Measurements from ENCODE around the gene EFNA1.

The EFNA1 gene

GRCh38 chr1:155177918-155178281, 50.2 kb downstream of the EFNA1 start:
- Histone ChIP-seq H3K36me3 (ENCODE audit: insufficient read depth, low read length) (peaks cover 13% of the 10 kb centered on the region), H3K9me3 (ENCODE audit: low read length) (no peaks in the 10 kb centered on the region), H3K79me2 (ENCODE audit: insufficient read depth, low read length) (no peaks in the 10 kb centered on the region), H3K27ac (ENCODE audit: low read depth, low read length, poor library complexity, severe bottlenecking) (no peak overlapping the region), H3K4me1 (ENCODE audit: insufficient read depth, low read length, severe bottlenecking) (peaks cover 18% of the 10 kb centered on the region), H2AFZ (ENCODE audit: low read length) (no peak overlapping the region), H3K4me2 (ENCODE audit: low read length) (no peak overlapping the region), H3K27me3 (ENCODE audit: insufficient read depth, low read length) (no peaks in the 10 kb centered on the region), H3K9me2 (ENCODE audit: low read depth, low read length) (no peaks in the 10 kb centered on the region), H3K4me3 (ENCODE audit: low read depth, low read length, poor library complexity, severe bottlenecking) (no peak overlapping the region), H4K20me1 (ENCODE audit: insufficient read depth, low read length) (no peaks in the 10 kb centered on the region), H3F3A (ENCODE audit: insufficient read depth, low read length) (peaks cover 4% of the 10 kb centered on the region; the same call in 1 of the 2 replicates), H3K9ac (ENCODE audit: low read length) (no peak overlapping the region)
- TF ChIP-seq, protein P1, sequence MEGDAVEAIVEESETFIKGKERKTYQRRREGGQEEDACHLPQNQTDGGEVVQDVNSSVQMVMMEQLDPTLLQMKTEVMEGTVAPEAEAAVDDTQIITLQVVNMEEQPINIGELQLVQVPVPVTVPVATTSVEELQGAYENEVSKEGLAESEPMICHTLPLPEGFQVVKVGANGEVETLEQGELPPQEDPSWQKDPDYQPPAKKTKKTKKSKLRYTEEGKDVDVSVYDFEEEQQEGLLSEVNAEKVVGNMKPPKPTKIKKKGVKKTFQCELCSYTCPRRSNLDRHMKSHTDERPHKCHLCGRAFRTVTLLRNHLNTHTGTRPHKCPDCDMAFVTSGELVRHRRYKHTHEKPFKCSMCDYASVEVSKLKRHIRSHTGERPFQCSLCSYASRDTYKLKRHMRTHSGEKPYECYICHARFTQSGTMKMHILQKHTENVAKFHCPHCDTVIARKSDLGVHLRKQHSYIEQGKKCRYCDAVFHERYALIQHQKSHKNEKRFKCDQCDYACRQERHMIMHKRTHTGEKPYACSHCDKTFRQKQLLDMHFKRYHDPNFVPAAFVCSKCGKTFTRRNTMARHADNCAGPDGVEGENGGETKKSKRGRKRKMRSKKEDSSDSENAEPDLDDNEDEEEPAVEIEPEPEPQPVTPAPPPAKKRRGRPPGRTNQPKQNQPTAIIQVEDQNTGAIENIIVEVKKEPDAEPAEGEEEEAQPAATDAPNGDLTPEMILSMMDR (IDR thresholded peaks at IDR 0.05; ENCODE audit: low read length) = no peak
- TF ChIP-seq EZH2 (IDR thresholded peaks at IDR 0.05; ENCODE audit: borderline replicate concordance, low read length) = no peak

DNA sequence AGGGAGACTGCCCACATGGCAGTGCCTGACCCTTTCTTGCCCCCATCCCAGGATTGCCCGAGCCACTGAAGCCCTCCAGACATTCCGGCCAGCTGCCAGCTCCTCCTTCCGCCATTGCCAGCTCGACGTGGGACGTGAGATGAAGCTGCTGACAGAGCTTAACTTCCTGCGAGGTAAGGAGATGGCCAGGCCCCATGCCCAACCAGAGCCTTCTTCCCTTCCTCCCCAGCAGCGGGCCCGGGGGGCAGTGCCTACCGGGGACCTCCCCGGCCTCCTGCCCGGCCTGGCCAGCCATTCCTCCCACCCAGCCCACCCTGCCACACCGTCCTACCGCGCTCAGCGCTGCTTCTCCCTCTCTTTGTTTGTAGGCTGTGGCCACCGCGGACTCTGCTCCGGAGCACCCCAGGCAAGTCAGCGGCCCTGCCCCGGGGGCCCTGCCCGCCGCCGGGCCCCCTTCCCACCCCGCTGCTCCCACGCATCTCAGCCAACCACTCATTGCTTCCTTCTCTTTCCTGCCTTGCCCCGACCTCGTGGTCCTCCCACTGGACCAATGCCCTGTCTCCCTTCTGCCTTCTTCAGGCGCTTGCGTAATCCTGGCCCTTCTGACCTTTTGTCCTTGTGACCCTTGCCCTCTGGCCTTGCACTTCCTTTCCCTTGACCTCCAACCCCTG, 50.9 kb downstream of the EFNA1 start:
- Histone ChIP-seq H3K9me2 (ENCODE audit: low read depth, low read length) (no peaks in the 10 kb centered on the region), H3K9ac (ENCODE audit: low read length) (no peak overlapping the region), H3K79me2 (ENCODE audit: insufficient read depth, low read length) (no peaks in the 10 kb centered on the region), H3K4me1 (ENCODE audit: insufficient read depth, low read length, severe bottlenecking) (peaks cover 15% of the 10 kb centered on the region), H3K9me3 (ENCODE audit: low read length) (no peaks in the 10 kb centered on the region), H4K20me1 (ENCODE audit: insufficient read depth, low read length) (no peaks in the 10 kb centered on the region), H3K27ac (ENCODE audit: low read depth, low read length, poor library complexity, severe bottlenecking) (no peak overlapping the region), H3K4me2 (ENCODE audit: low read length) (no peak overlapping the region), H3K4me3 (ENCODE audit: low read depth, low read length, poor library complexity, severe bottlenecking) (no peak overlapping the region), H2AFZ (ENCODE audit: low read length) (no peak overlapping the region), H3F3A (ENCODE audit: insufficient read depth, low read length) (peaks cover 4% of the 10 kb centered on the region; the same call in 1 of the 2 replicates), H3K27me3 (ENCODE audit: insufficient read depth, low read length) (no peaks in the 10 kb centered on the region), H3K36me3 (ENCODE audit: insufficient read depth, low read length) (peaks cover 13% of the 10 kb centered on the region)
- TF ChIP-seq, protein P1 (IDR thresholded peaks at IDR 0.05; ENCODE audit: low read length) = no peak
- TF ChIP-seq EZH2 (IDR thresholded peaks at IDR 0.05; ENCODE audit: borderline replicate concordance, low read length) = no peak

- peaks cover 4% of the 10 kb centered on the region; the same call in 1 of the 2 replicates for H3F3A ChIP-seq (ENCODE audit: insufficient read depth, low read length)
- no peak overlapping the region for H3K4me2 ChIP-seq (ENCODE audit: low read length)
- H3K9me3 ChIP-seq (ENCODE audit: low read length) = no peaks in the 10 kb centered on the region
- no peak for TF ChIP-seq EZH2 (IDR thresholded peaks at IDR 0.05; ENCODE audit: borderline replicate concordance, low read length)
- TF ChIP-seq, protein P1 (IDR thresholded peaks at IDR 0.05; ENCODE audit: low read length) = no peak
- H3K9ac ChIP-seq (ENCODE audit: low read length) = no peak overlapping the region
- no peaks in the 10 kb centered on the region for H3K9me2 ChIP-seq (ENCODE audit: low read depth, low read length)
- H3K4me3 ChIP-seq (ENCODE audit: low read depth, low read length, poor library complexity, severe bottlenecking) = no peak overlapping the region
- no peaks in the 10 kb centered on the region for H4K20me1 ChIP-seq (ENCODE audit: insufficient read depth, low read length)
- no peak overlapping the region for H3K27ac ChIP-seq (ENCODE audit: low read depth, low read length, poor library complexity, severe bottlenecking)
- H2AFZ ChIP-seq (ENCODE audit: low read length) = no peak overlapping the region
- no peaks in the 10 kb centered on the region for H3K27me3 ChIP-seq (ENCODE audit: insufficient read depth, low read length)
- peaks cover 13% of the 10 kb centered on the region for H3K36me3 ChIP-seq (ENCODE audit: insufficient read depth, low read length)
- peaks cover 10% of the 10 kb centered on the region for H3K4me1 ChIP-seq (ENCODE audit: insufficient read depth, low read length, severe bottlenecking)
- no peaks in the 10 kb centered on the region for H3K79me2 ChIP-seq (ENCODE audit: insufficient read depth, low read length)
Observed at GRCh38 chr1:155179112-155180031, 51.7 kb downstream of the EFNA1 start.
